ENCODE data around the gene CIAO2B.

The CIAO2B gene

DNA sequence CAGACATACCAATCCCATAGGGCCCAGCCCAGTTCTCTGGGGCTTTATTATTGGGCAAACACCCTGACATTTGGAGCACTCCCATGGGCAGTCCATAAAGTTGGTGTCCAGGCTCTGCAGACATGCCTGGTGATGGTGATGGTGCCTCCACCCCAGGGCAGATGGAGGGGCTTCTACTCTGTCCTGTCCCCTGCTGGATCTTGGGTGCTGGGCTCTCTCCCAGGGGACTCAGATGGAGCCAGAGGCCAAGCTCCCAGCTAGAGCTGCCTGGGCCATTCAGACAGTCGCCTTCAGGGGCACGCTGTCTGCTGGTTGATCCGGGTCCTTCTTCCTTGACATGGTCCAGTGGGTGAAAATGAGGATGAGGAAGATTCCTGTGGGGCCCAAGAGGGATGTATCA lies 26.1 kb downstream of the CIAO2B start:
- no peak overlapping the region for H2AFZ ChIP-seq (ENCODE audit: low read length)
- H4K20me1 ChIP-seq (ENCODE audit: insufficient read depth, low read length), result no peaks in the 10 kb centered on the region
- H3K9me3 ChIP-seq (ENCODE audit: low read length), result no peaks in the 10 kb centered on the region
- H3K4me1 ChIP-seq (ENCODE audit: insufficient read depth, low read length, severe bottlenecking), result no peaks in the 10 kb centered on the region
- no peaks in the 10 kb centered on the region for H3K9me2 ChIP-seq (ENCODE audit: low read depth, low read length)
- H3K9ac ChIP-seq (ENCODE audit: low read length), result no peak overlapping the region
- H3K4me2 ChIP-seq (ENCODE audit: low read length), result no peak overlapping the region
- H3K27ac ChIP-seq (ENCODE audit: low read depth, low read length, poor library complexity, severe bottlenecking), result no peak overlapping the region
- no peaks in the 10 kb centered on the region for H3K36me3 ChIP-seq (ENCODE audit: insufficient read depth, low read length)
- no peaks in the 10 kb centered on the region for H3K79me2 ChIP-seq (ENCODE audit: insufficient read depth, low read length)
- H3F3A ChIP-seq (ENCODE audit: insufficient read depth, low read length), result no peaks in the 10 kb centered on the region
- H3K27me3 ChIP-seq (ENCODE audit: insufficient read depth, low read length), result no peaks in the 10 kb centered on the region
- TF ChIP-seq, protein P1, sequence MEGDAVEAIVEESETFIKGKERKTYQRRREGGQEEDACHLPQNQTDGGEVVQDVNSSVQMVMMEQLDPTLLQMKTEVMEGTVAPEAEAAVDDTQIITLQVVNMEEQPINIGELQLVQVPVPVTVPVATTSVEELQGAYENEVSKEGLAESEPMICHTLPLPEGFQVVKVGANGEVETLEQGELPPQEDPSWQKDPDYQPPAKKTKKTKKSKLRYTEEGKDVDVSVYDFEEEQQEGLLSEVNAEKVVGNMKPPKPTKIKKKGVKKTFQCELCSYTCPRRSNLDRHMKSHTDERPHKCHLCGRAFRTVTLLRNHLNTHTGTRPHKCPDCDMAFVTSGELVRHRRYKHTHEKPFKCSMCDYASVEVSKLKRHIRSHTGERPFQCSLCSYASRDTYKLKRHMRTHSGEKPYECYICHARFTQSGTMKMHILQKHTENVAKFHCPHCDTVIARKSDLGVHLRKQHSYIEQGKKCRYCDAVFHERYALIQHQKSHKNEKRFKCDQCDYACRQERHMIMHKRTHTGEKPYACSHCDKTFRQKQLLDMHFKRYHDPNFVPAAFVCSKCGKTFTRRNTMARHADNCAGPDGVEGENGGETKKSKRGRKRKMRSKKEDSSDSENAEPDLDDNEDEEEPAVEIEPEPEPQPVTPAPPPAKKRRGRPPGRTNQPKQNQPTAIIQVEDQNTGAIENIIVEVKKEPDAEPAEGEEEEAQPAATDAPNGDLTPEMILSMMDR (IDR thresholded peaks at IDR 0.05; ENCODE audit: low read length), result no peak
- TF ChIP-seq EZH2 (IDR thresholded peaks at IDR 0.05; ENCODE audit: borderline replicate concordance, low read length), result no peak
- no peak overlapping the region for H3K4me3 ChIP-seq (ENCODE audit: low read depth, low read length, poor library complexity, severe bottlenecking)

DNA sequence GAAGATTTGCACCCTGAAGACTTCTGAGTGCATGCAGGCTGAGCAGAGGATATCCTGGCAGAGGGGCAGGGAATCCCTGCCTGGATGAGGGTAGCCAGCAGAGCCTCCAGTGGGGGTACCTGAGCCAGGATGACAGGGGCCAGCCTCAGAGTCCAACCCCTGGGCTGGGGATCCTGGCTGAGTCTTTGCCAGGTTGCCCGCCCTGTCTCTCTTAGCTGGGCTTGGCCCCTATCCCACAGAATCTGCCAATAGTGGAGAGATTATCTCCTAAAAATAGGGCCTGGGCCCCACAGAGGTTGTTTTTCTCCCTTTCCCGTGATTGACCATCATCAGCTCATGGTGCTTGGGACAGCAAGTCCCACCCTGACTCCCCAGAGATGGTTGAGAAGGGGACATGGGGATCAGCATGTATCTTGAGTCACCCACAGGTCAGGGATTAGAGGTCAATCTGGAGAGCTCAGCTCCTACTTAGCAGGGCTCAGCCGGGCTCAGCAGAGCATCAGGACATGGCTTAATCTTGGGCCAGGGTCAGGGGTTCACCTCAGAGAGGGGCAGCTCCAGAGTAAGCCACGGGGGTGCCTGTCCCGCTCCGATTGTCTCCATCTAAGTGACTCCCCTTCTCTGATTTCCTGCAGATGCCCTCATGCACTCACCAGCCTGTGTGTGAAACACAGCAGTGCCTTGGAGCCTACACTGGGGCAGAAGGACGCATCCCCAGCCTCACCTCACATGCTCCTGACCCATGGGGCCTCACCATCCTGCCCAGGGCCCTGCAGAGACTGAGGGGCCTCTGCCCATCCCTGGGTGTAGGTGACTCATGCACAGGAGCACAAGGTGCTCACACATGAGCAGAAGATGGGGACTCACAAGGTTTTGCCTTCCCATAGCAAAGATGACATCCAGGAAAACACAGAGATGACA lies 27.0 kb downstream of the CIAO2B start:
- H3K27me3 ChIP-seq (ENCODE audit: insufficient read depth, low read length), result 0 out of 2 replicates have a peak, but pooled peaks cover under 1% of the 10 kb centered on the region
- H3K4me3 ChIP-seq (ENCODE audit: low read depth, low read length, poor library complexity, severe bottlenecking), result no peak overlapping the region
- no peaks in the 10 kb centered on the region for H3K79me2 ChIP-seq (ENCODE audit: insufficient read depth, low read length)
- TF ChIP-seq, protein P1 (IDR thresholded peaks at IDR 0.05; ENCODE audit: low read length), result no peak
- no peak for TF ChIP-seq EZH2 (IDR thresholded peaks at IDR 0.05; ENCODE audit: borderline replicate concordance, low read length)
- no peak overlapping the region for H3K9ac ChIP-seq (ENCODE audit: low read length)
- H3K27ac ChIP-seq (ENCODE audit: low read depth, low read length, poor library complexity, severe bottlenecking), result no peak overlapping the region
- no peaks in the 10 kb centered on the region for H3K9me3 ChIP-seq (ENCODE audit: low read length)
- no peaks in the 10 kb centered on the region for H3F3A ChIP-seq (ENCODE audit: insufficient read depth, low read length)
- H3K9me2 ChIP-seq (ENCODE audit: low read depth, low read length), result no peaks in the 10 kb centered on the region
- H4K20me1 ChIP-seq (ENCODE audit: insufficient read depth, low read length), result no peaks in the 10 kb centered on the region
- no peaks in the 10 kb centered on the region for H3K4me1 ChIP-seq (ENCODE audit: insufficient read depth, low read length, severe bottlenecking)
- H2AFZ ChIP-seq (ENCODE audit: low read length), result no peak overlapping the region
- H3K36me3 ChIP-seq (ENCODE audit: insufficient read depth, low read length), result no peaks in the 10 kb centered on the region
- no peak overlapping the region for H3K4me2 ChIP-seq (ENCODE audit: low read length)

DNA sequence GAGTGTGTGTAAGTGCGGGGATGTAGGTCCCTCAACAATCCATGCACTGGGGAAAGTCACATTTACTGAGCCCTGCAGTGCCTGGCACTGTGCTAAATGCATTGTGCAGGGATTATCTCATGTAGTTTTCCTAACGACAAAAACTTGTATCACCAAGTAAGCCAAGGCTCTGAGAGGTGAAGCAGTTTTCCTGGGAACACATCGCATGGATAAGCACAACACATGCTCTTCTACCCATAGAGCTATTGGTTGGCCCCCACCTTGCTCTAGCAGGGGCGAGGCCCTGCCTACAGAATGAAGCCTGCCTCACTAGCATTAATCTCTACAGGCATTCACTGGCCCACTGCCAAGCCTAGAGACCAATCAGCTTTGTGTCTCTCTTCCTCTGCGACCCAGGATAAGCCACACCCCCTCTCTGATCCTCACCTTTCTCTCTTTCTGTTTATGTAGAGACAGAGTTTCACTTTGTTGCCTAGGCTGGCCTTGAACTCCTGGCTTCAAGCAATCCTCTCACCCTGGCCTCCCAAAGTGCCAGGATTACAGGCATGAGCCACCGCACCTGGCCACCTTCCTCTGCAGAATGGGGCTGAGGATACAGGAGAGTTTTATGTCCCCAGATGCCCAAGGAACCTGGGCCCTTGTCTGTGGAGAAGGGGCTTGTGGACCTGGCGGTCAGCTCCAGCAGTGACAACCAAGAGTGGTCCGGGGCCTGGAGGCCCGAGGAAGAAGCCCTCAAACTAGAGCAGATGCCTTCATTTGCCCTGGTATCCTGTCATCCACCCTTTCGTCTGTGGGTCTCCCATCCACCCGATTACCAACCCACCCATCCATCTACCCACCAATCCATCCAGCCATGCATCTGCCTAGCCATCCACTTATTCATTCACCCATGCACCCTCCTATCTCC lies 28.3 kb downstream of the CIAO2B start:
- H3K9ac ChIP-seq (ENCODE audit: low read length), result no peak overlapping the region
- no peak for TF ChIP-seq EZH2 (IDR thresholded peaks at IDR 0.05; ENCODE audit: borderline replicate concordance, low read length)
- TF ChIP-seq, protein P1 (IDR thresholded peaks at IDR 0.05; ENCODE audit: low read length), result no peak
- H2AFZ ChIP-seq (ENCODE audit: low read length), result no peak overlapping the region
- H3K4me3 ChIP-seq (ENCODE audit: low read depth, low read length, poor library complexity, severe bottlenecking), result no peak overlapping the region
- no peak overlapping the region for H3K27ac ChIP-seq (ENCODE audit: low read depth, low read length, poor library complexity, severe bottlenecking)
- no peaks in the 10 kb centered on the region for H3F3A ChIP-seq (ENCODE audit: insufficient read depth, low read length)
- no peaks in the 10 kb centered on the region for H3K36me3 ChIP-seq (ENCODE audit: insufficient read depth, low read length)
- H3K79me2 ChIP-seq (ENCODE audit: insufficient read depth, low read length), result no peaks in the 10 kb centered on the region
- no peaks in the 10 kb centered on the region for H3K9me3 ChIP-seq (ENCODE audit: low read length)
- H3K4me2 ChIP-seq (ENCODE audit: low read length), result no peak overlapping the region
- no peaks in the 10 kb centered on the region for H3K9me2 ChIP-seq (ENCODE audit: low read depth, low read length)
- H3K4me1 ChIP-seq (ENCODE audit: insufficient read depth, low read length, severe bottlenecking), result no peaks in the 10 kb centered on the region
- H3K27me3 ChIP-seq (ENCODE audit: insufficient read depth, low read length), result 0 out of 2 replicates have a peak, but pooled peaks cover 3% of the 10 kb centered on the region
- no peaks in the 10 kb centered on the region for H4K20me1 ChIP-seq (ENCODE audit: insufficient read depth, low read length)

Data from OCI-LY1 (cell line).